ENCODE data around the gene LRIT1.

GRCh38 chr10:84244651-84245270 lies 3.4 kb upstream of the LRIT1 start, which contains the start of gene RGR:
- no peak for TF ChIP-seq CTCF (conservative IDR thresholded peaks at IDR 0.05; ENCODE audit: low read length)
- TF ChIP-seq EZH2phosphoT487 (IDR thresholded peaks at IDR 0.05; ENCODE audit: borderline replicate concordance): no peak

All from Loucy (cell line).